Activated B cell treated with CpG ODN at 0.5 μM for 24 hours (primary cell): ENCODE results near the gene NDUFC1. TPM values are rescaled to one million over a fixed set of nuclear protein-coding genes. Genes with fewer than 3 reads are reported as not detected.
"Not testable (repeated sequence)": the region's sequence is repeated elsewhere in the genome, so short reads cannot be mapped to it uniquely, and the experiment has no call there.

Experiments used
- ATAC-seq: fragments of 200-7000 bp; cut with Tn5 transposase; one replicate; pipeline ENCODE4 v1.10.0; 2021; ENCODE audit warnings: low read depth, mild to moderate bottlenecking, moderate library complexity
- CTCF ChIA-PET: fragments of 350-600 bp; sonication (Branson Sonifier 250); formaldehyde crosslinking; loops from one replicate; lab custom pipeline; 2021; ENCODE audit warnings: antibody characterized with exemption; lab: Charles Lee
- POLR2A ChIA-PET: fragments of 350-600 bp; sonication (Branson Sonifier 250); formaldehyde crosslinking; loops from one replicate; lab custom pipeline; 2021; ENCODE audit warnings: antibody characterized with exemption; lab: Charles Lee
- DNase-seq: peaks from one replicate; pipeline ENCODE4 v3.0.0; 2022
- H3K27ac Mint-ChIP-seq: one replicate; pipeline ENCODE4 v1.8.0; 2020; ENCODE audit warnings: mixed read lengths
- H3K27me3 Mint-ChIP-seq: one replicate; pipeline ENCODE4 v1.8.0; 2021; ENCODE audit warnings: mixed read lengths
- H3K36me3 Mint-ChIP-seq: one replicate; pipeline ENCODE4 v1.8.0; 2021; ENCODE audit warnings: low read depth, mixed read lengths
- H3K4me1 Mint-ChIP-seq: one replicate; pipeline ENCODE4 v1.8.0; 2021; ENCODE audit warnings: mixed read lengths
- H3K4me3 Mint-ChIP-seq: one replicate; pipeline ENCODE4 v1.8.0; 2020; ENCODE audit warnings: mild to moderate bottlenecking, mixed read lengths
- H3K9me3 Mint-ChIP-seq: one replicate; pipeline ENCODE4 v1.8.0; 2020; ENCODE audit warnings: mixed read lengths
- CTCF ChIP-seq: fragments of 200-600 bp; IDR thresholded peaks from one replicate; pipeline ENCODE4 v1.8.0; 2022; ENCODE audit warnings: antibody characterized with exemption, mild to moderate bottlenecking
- intact Hi-C: fragments of 100-400 bp; cut with micrococcal nuclease; formaldehyde crosslinking; loops from one replicate; pipeline ENCODE4 v1.15.1; 2024
- total RNA-seq: library from RNA; stranded (reverse); gene quantifications from 2 replicates; pipeline ENCODE4 v1.2.3, GENCODE V29; 2022

The NDUFC1 gene
- total RNA-seq, 1 donor from 2014 or later: 34.3 TPM

- no peak for TF ChIP-seq CTCF
- Mint-ChIP-seq H3K27ac (peak overlapping the region; percentile 72), H3K4me1 (peaks cover 13% of the 10 kb centered on the region), H3K4me3 (peak overlapping the region; percentile 72), H3K9me3 (no peaks in the 10 kb centered on the region), H3K36me3 (no peaks in the 10 kb centered on the region), H3K27me3 (peaks cover 2% of the 10 kb centered on the region)
- peak; percentile 96 for ATAC-seq
- peak; percentile 43 for DNase-seq
- POLR2A ChIA-PET: interaction anchor here (0.5 to 2.1 kb wide), 10 partner anchors 8 to 184 kb away, joined by 3 to 10 read pairs (median 4); partner anchors contain the start of genes ELF2, NAA15 and NDUFC1
- CTCF ChIA-PET: interaction anchor here (0.6 to 1.8 kb wide), 6 partner anchors 13 to 236 kb away, joined by 3 to 11 read pairs (median 4); partner anchors contain the start of genes NAA15 and NDUFC1
- intact Hi-C loops: loop anchor here (1.0 to 2.0 kb wide), 4 partner anchors 13 to 29 kb away; no protein-coding TSS in a partner anchor
These were observed 35.6 kb downstream of the NDUFC1 start for GRCh38 chr4:139266583-139267257.

- Mint-ChIP-seq H3K9me3 (no peaks in the 10 kb centered on the region), H3K4me3 (peak overlapping the region; percentile 72), H3K27ac (peak overlapping the region; percentile 72), H3K36me3 (no peaks in the 10 kb centered on the region), H3K27me3 (peaks cover 2% of the 10 kb centered on the region), H3K4me1 (peaks cover 13% of the 10 kb centered on the region)
- intact Hi-C loops: loop anchor here (1.0 to 2.0 kb wide), 3 partner anchors 13 to 29 kb away; no protein-coding TSS in a partner anchor
- no peak for TF ChIP-seq CTCF
- ChIA-PET POLR2A (interaction anchor here (0.5 to 2.1 kb wide), 10 partner anchors 9 to 183 kb away, joined by 3 to 10 read pairs (median 4); partner anchors contain the start of genes ELF2, NAA15 and NDUFC1), CTCF (interaction anchor here (0.6 to 1.8 kb wide), 6 partner anchors 12 to 236 kb away, joined by 3 to 11 read pairs (median 4); partner anchors contain the start of genes NAA15 and NDUFC1)
- no peak for DNase-seq
- no peak for ATAC-seq
These were observed 36.1 kb downstream of the NDUFC1 start for GRCh38 chr4:139266208-139266582.

DNA sequence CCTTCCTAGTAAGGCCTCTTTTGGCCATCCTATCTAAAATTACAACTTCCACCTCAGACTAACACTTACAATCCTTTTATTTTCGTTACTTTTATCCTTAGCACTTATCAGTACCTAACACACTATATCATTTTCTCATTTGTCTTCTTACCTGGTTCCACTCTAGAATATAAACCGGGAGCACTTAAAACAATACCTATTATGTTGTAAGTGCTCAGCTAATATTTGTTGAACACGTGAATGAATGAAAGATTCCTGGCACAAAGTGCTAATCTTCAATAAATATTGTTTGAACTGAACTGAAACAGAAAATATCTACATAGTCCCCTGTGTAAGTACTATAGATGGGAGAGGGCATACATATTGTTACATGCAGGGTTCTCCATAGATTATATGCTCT lies 36.6 kb downstream of the NDUFC1 start:
- ATAC-seq (no peak), DNase-seq (no peak)
- peaks cover 13% of the 10 kb centered on the region for H3K4me1 Mint-ChIP-seq
- H3K27ac Mint-ChIP-seq: no peak overlapping the region
- intact Hi-C loops: loop anchor here (1.0 to 2.0 kb wide), 3 partner anchors 14 to 30 kb away; no protein-coding TSS in a partner anchor
- no peaks in the 10 kb centered on the region for H3K9me3 Mint-ChIP-seq
- H3K27me3 Mint-ChIP-seq: peaks cover 2% of the 10 kb centered on the region
- TF ChIP-seq CTCF: no peak
- no peak overlapping the region for H3K4me3 Mint-ChIP-seq
- ChIA-PET CTCF (interaction anchor here (1.3 to 1.8 kb wide), 3 partner anchors 30 to 235 kb away, joined by 4 to 11 read pairs (median 5); partner anchors contain the start of genes NAA15 and NDUFC1), POLR2A (interaction anchor here (0.9 to 2.1 kb wide), 6 partner anchors 12 to 183 kb away, joined by 3 to 10 read pairs (median 6); partner anchors contain the start of genes ELF2 and NAA15)
- no peaks in the 10 kb centered on the region for H3K36me3 Mint-ChIP-seq

DNA sequence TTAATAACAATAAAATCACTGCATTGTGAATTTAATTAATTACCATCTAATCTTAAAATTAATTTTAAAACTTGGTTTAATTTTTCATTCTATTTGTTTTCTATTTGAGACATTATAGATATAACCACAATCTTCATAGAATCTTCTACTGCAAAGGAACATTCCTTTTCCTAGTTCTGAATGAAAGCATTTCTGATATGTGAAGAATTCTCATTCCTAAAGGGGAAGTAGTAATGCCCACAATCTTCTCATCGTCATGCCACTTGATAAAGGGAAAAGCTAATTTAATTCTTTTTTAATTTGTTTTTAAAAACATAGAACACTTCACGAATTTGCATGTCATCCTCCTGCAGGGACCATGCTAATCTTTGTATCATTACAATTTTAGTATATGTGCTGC lies 45.9 kb downstream of the NDUFC1 start:
- H3K36me3 Mint-ChIP-seq: no peaks in the 10 kb centered on the region
- ChIA-PET POLR2A (no interaction called here), CTCF (no interaction called here)
- no peak for TF ChIP-seq CTCF
- DNase-seq (no peak), ATAC-seq (no peak)
- H3K9me3 Mint-ChIP-seq: no peaks in the 10 kb centered on the region
- H3K4me3 Mint-ChIP-seq: no peak overlapping the region
- H3K27me3 Mint-ChIP-seq: no peaks in the 10 kb centered on the region
- no peak overlapping the region for H3K27ac Mint-ChIP-seq
- intact Hi-C loops: no loop called here
- H3K4me1 Mint-ChIP-seq: peaks cover 4% of the 10 kb centered on the region

- intact Hi-C loops, H3K4me1 Mint-ChIP-seq, H3K9me3 Mint-ChIP-seq, H3K27me3 Mint-ChIP-seq, H3K27ac Mint-ChIP-seq, DNase-seq, ATAC-seq, H3K36me3 Mint-ChIP-seq, H3K4me3 Mint-ChIP-seq, CTCF ChIA-PET: not testable (repeated sequence)
- POLR2A ChIA-PET: interaction anchor here (1.3 kb wide), 1 partner anchor 40 kb away, joined by 3 read pairs; no protein-coding TSS in a partner anchor
These were observed 46.7 kb downstream of the NDUFC1 start for GRCh38 chr4:139255581-139255980.
